Caco-2 (cell line): ENCODE results near the gene SMTN. TPM values are rescaled to one million over a fixed set of nuclear protein-coding genes. Genes with fewer than 3 reads are reported as not detected.
"Not testable (repeated sequence)": the region's sequence is repeated elsewhere in the genome, so short reads cannot be mapped to it uniquely, and the experiment has no call there.

Experiments used
- BruUV-seq: library from RNA; stranded (reverse); fragments of 400-500 nt; replicated peaks from 2 replicates; lab custom pipeline; 2021; lab: Mats Ljungman, UMichigan
- CTCF ChIA-PET: fragments of 300-600 bp; sonication (Branson Sonifier 250); formaldehyde crosslinking; loops from one replicate; lab custom pipeline; 2022; ENCODE audit warnings: antibody characterized with exemption; lab: Charles Lee
- POLR2A ChIA-PET: fragments of 300-600 bp; sonication (Branson Sonifier 250); formaldehyde crosslinking; loops from one replicate; lab custom pipeline; 2022; ENCODE audit warnings: antibody characterized with exemption; lab: Charles Lee
- DNase-seq, 2 experiments: peaks; one replicate each; pipeline versions ENCODE4 v3.0.0 to v3.0.0-alpha.2; 2020 to 2022
- H3K27me3 ChIP-seq: replicated peaks from 2 replicates; pipeline ENCODE4 v1.6.0; 2011; ENCODE audit warnings: low read length; ENCODE audit not compliant: control insufficient read depth, insufficient read depth
- H3K36me3 ChIP-seq: 2 replicates; pipeline ENCODE4 v1.5.1; 2011; ENCODE audit warnings: low read length; ENCODE audit not compliant: control insufficient read depth, insufficient read depth
- H3K4me1 ChIP-seq: fragments of 250-450 bp; sonication (Bioruptor Pico); 2 replicates; pipeline ENCODE4 v1.5.1; 2020; ENCODE audit warnings: mild to moderate bottlenecking
- H3K4me3 ChIP-seq: 2 replicates; pipeline ENCODE4 v1.5.1; 2011; ENCODE audit warnings: low read depth, mild to moderate bottlenecking, control low read depth, low read length
- H3K9me3 ChIP-seq: fragments of 250-450 bp; sonication (Bioruptor Pico); 2 replicates; pipeline ENCODE4 v1.5.1; 2020; ENCODE audit warnings: mild to moderate bottlenecking, moderate library complexity
- H3K27ac Mint-ChIP-seq: one replicate; pipeline ENCODE4 v1.8.0; 2022; ENCODE audit warnings: mixed read lengths; ENCODE audit not compliant: unreplicated experiment
- H3K27me3 Mint-ChIP-seq: one replicate; pipeline ENCODE4 v1.8.0; 2022; ENCODE audit warnings: mixed read lengths; ENCODE audit not compliant: insufficient read depth, unreplicated experiment
- H3K36me3 Mint-ChIP-seq: one replicate; pipeline ENCODE4 v1.8.0; 2022; ENCODE audit warnings: mild to moderate bottlenecking, mixed read lengths; ENCODE audit not compliant: insufficient read depth, unreplicated experiment
- H3K4me1 Mint-ChIP-seq: one replicate; pipeline ENCODE4 v1.8.0; 2022; ENCODE audit warnings: low read depth, mixed read lengths; ENCODE audit not compliant: unreplicated experiment
- H3K4me3 Mint-ChIP-seq: one replicate; pipeline ENCODE4 v1.8.0; 2022; ENCODE audit warnings: mild to moderate bottlenecking, moderate library complexity, mixed read lengths; ENCODE audit not compliant: unreplicated experiment
- H3K9me3 Mint-ChIP-seq: one replicate; pipeline ENCODE4 v1.8.0; 2022; ENCODE audit warnings: mixed read lengths; ENCODE audit not compliant: unreplicated experiment
- CTCF ChIP-seq, 2 experiments: fragments of 200-600 bp in 1 of 2; IDR thresholded peaks; 1 replicate in 1 of 2; 2 replicates in 1 of 2; pipeline versions ENCODE4 v1.5.1 to v1.8.0; 2011 to 2022; ENCODE audit warnings: antibody characterized with exemption in 1 of 2, control low read depth in 1 of 2, inconsistent platforms in 1 of 2, low read depth in 1 of 2, low read length in 1 of 2, mild to moderate bottlenecking in 1 of 2, moderate library complexity in 1 of 2; ENCODE audit not compliant: insufficient read depth in 1 of 2, severe bottlenecking in 1 of 2, unreplicated experiment in 1 of 2
- intact Hi-C: fragments of 100-400 bp; cut with micrococcal nuclease; formaldehyde crosslinking; loops from one replicate; pipeline ENCODE4 v1.10.0; 2022; ENCODE audit not compliant: unreplicated experiment
- total RNA-seq: library from RNA; stranded (reverse); gene quantifications from 2 replicates; pipeline ENCODE4 v1.2.3, GENCODE V29; 2022

SMTN gene
- total RNA-seq, 1 experiment from 2014 or later, result 71.0 TPM

GRCh38 chr22:31107178-31107893 is 26.2 kb downstream of the SMTN start, which contains the start of gene SELENOM:
TSS of gene SELENOM (minus strand) at chr22:31107568. CDS start at chr22:31107505, 63 bp downstream.
- peak; percentile 64 to 88 for TF ChIP-seq CTCF (IDR thresholded peaks at IDR 0.05; ENCODE audit: insufficient read depth in 1 of 2, low read depth in 1 of 2, low read length in 1 of 2, severe bottlenecking in 1 of 2, unreplicated experiment in 1 of 2)
- DNase-seq, result peak; percentile 86 to 91
- intact Hi-C loops, result loop anchor here (1.0 kb wide), 1 partner anchor 42 kb away; no protein-coding TSS in a partner anchor
- peak within 1 kb of the TSS; percentile 33 for H3K4me3 ChIP-seq
- no peaks in the 10 kb centered on the region for H3K9me3 ChIP-seq
- H3K4me1 ChIP-seq, result no peaks in the 10 kb centered on the region
- POLR2A ChIA-PET, result interaction anchor here (0.7 kb wide), 1 partner anchor 138 kb away, joined by 3 read pairs; the partner anchor contains the start of genes MORC2 and TUG1
- H3K27me3 ChIP-seq, result no peaks in the 10 kb centered on the region
- H3K27ac Mint-ChIP-seq, result peak within 1 kb of the TSS; percentile 49
- H3K4me3 Mint-ChIP-seq, result peak within 1 kb of the TSS; percentile 79
- peaks cover 6% of the 10 kb centered on the region for H3K36me3 Mint-ChIP-seq
- peaks cover 7% of the 10 kb centered on the region for H3K4me1 Mint-ChIP-seq
- H3K36me3 ChIP-seq, result no peaks in the 10 kb centered on the region
- H3K9me3 Mint-ChIP-seq, result no peaks in the 10 kb centered on the region
- BruUV-seq, result no TSS peak
- CTCF ChIA-PET, result interaction anchor here (0.6 to 2.5 kb wide), 12 partner anchors 26 to 533 kb away, joined by 3 to 10 read pairs (median 4); partner anchors contain the start of genes MORC2, SMTN and TUG1
- no peaks in the 10 kb centered on the region for H3K27me3 Mint-ChIP-seq

GRCh38 chr22:31107894-31108218 is 26.7 kb downstream of the SMTN start:
- no TSS peak for BruUV-seq
- CTCF ChIA-PET, result interaction anchor here (0.7 to 2.5 kb wide), 8 partner anchors 26 to 186 kb away, joined by 3 to 10 read pairs (median 4); partner anchors contain the start of genes MORC2, SMTN and TUG1
- no peaks in the 10 kb centered on the region for H3K27me3 ChIP-seq
- no peaks in the 10 kb centered on the region for H3K4me1 ChIP-seq
- peak overlapping the region; percentile 33 for H3K4me3 ChIP-seq
- peak in 1 of 2 experiments; percentile 3 for TF ChIP-seq CTCF (IDR thresholded peaks at IDR 0.05; ENCODE audit: insufficient read depth in 1 of 2, low read depth in 1 of 2, low read length in 1 of 2, severe bottlenecking in 1 of 2, unreplicated experiment in 1 of 2)
- H3K9me3 Mint-ChIP-seq, result no peaks in the 10 kb centered on the region
- peaks cover 7% of the 10 kb centered on the region for H3K4me1 Mint-ChIP-seq
- POLR2A ChIA-PET, result no interaction called here
- no peaks in the 10 kb centered on the region; the same call in 1 of the 2 replicates for H3K9me3 ChIP-seq
- no peaks in the 10 kb centered on the region for H3K27me3 Mint-ChIP-seq
- H3K36me3 Mint-ChIP-seq, result peaks cover 6% of the 10 kb centered on the region
- intact Hi-C loops, result loop anchor here (1.0 kb wide), 1 partner anchor 41 kb away; no protein-coding TSS in a partner anchor
- H3K4me3 Mint-ChIP-seq, result peak overlapping the region; percentile 79
- no peaks in the 10 kb centered on the region for H3K36me3 ChIP-seq
- H3K27ac Mint-ChIP-seq, result peak overlapping the region; percentile 5
- no peak for DNase-seq

GRCh38 chr22:31112547-31113091 is 31.5 kb downstream of the SMTN start:
- BruUV-seq, intact Hi-C loops: not testable (repeated sequence)
- CTCF ChIA-PET, result interaction anchor here (0.5 kb wide), 1 partner anchor 234 kb away, joined by 6 read pairs; no protein-coding TSS in a partner anchor

More at GRCh38 chr22:31112547-31113091, 31.5 kb downstream of the SMTN start:
- H3K4me3 ChIP-seq, H3K36me3 ChIP-seq, H3K9me3 ChIP-seq, H3K27me3 Mint-ChIP-seq, H3K27ac Mint-ChIP-seq, H3K9me3 Mint-ChIP-seq, POLR2A ChIA-PET, DNase-seq, H3K27me3 ChIP-seq, H3K4me1 Mint-ChIP-seq, H3K4me1 ChIP-seq, H3K36me3 Mint-ChIP-seq, H3K4me3 Mint-ChIP-seq: not testable (repeated sequence)
